Activated naive CD4-positive, alpha-beta T cell treated with anti-CD3 and anti-CD28 coated beads for 36 hours (primary cell): ENCODE data around the gene STRN3. TPM values are rescaled to one million over a fixed set of nuclear protein-coding genes. Genes with fewer than 3 reads are reported as not detected.
"Not testable (repeated sequence)": the region's sequence is repeated elsewhere in the genome, so short reads cannot be mapped to it uniquely, and the experiment has no call there.

Experiments
- CTCF ChIA-PET: fragments of 350-600 bp; sonication (Branson Sonifier 250); formaldehyde crosslinking; loops from one replicate; lab custom pipeline; 2021; ENCODE audit warnings: antibody characterized with exemption; lab: Charles Lee
- DNase-seq: peaks from one replicate; pipeline ENCODE4 v3.0.0-alpha.2; 2020
- H3K27ac Mint-ChIP-seq: one replicate; pipeline ENCODE4 v1.8.0; 2021; ENCODE audit warnings: mild to moderate bottlenecking, mixed read lengths
- H3K27me3 Mint-ChIP-seq: one replicate; pipeline ENCODE4 v1.8.0; 2021; ENCODE audit warnings: low read depth, mixed read lengths
- H3K36me3 Mint-ChIP-seq: one replicate; pipeline ENCODE4 v1.8.0; 2021; ENCODE audit warnings: low read depth, mixed read lengths
- H3K4me1 Mint-ChIP-seq: one replicate; pipeline ENCODE4 v1.8.0; 2021; ENCODE audit warnings: low read depth, mixed read lengths
- H3K4me3 Mint-ChIP-seq: one replicate; pipeline ENCODE4 v1.8.0; 2021; ENCODE audit warnings: mild to moderate bottlenecking, moderate library complexity, mixed read lengths
- H3K9me3 Mint-ChIP-seq: one replicate; pipeline ENCODE4 v1.8.0; 2021; ENCODE audit warnings: mixed read lengths
- intact Hi-C: fragments of 100-400 bp; cut with micrococcal nuclease; formaldehyde crosslinking; loops from one replicate; pipeline ENCODE4 v1.15.1; 2023
- total RNA-seq, 2 experiments: library from RNA; stranded (reverse); gene quantifications; one replicate each; pipeline ENCODE4 v1.2.3, GENCODE V29; 2021

STRN3 gene
- total RNA-seq, 2 experiments from 2014 or later, result 12.6 to 13.8 TPM

- no peaks in the 10 kb centered on the region for H3K27me3 Mint-ChIP-seq
- CTCF ChIA-PET, result interaction anchor here (0.7 kb wide), 2 partner anchors 152 to 425 kb away, joined by 3 to 4 read pairs; no protein-coding TSS in a partner anchor
- no peak overlapping the region for H3K27ac Mint-ChIP-seq
- intact Hi-C loops, result no loop called here
- H3K4me1 Mint-ChIP-seq, result peaks cover 17% of the 10 kb centered on the region
- no peak overlapping the region for H3K4me3 Mint-ChIP-seq
- H3K36me3 Mint-ChIP-seq, result peaks cover 9% of the 10 kb centered on the region
- no peaks in the 10 kb centered on the region for H3K9me3 Mint-ChIP-seq
- no peak for DNase-seq
These were observed 100.9 kb downstream of the STRN3 start for GRCh38 chr14:30925254-30925653.

- Mint-ChIP-seq H3K36me3 (peaks cover 14% of the 10 kb centered on the region), H3K27ac (no peak overlapping the region), H3K4me1 (peaks cover 15% of the 10 kb centered on the region), H3K27me3 (no peaks in the 10 kb centered on the region), H3K4me3 (no peak overlapping the region), H3K9me3 (no peaks in the 10 kb centered on the region)
- intact Hi-C loops, result no loop called here
- CTCF ChIA-PET, result interaction anchor here (0.6 to 1.1 kb wide), 2 partner anchors 17 to 823 kb away, joined by 3 read pairs; no protein-coding TSS in a partner anchor
- DNase-seq, result no peak
These were observed 104.4 kb downstream of the STRN3 start for GRCh38 chr14:30921788-30922187.

- Mint-ChIP-seq H3K4me3 (no peak overlapping the region), H3K4me1 (peaks cover 15% of the 10 kb centered on the region), H3K27me3 (no peaks in the 10 kb centered on the region), H3K36me3 (peaks cover 14% of the 10 kb centered on the region), H3K27ac (no peak overlapping the region), H3K9me3 (no peaks in the 10 kb centered on the region)
- CTCF ChIA-PET, result interaction anchor here (0.6 kb wide), 1 partner anchor 823 kb away, joined by 3 read pairs; no protein-coding TSS in a partner anchor
- DNase-seq, result no peak
- intact Hi-C loops, result no loop called here
These were observed 104.9 kb downstream of the STRN3 start for GRCh38 chr14:30921305-30921704.

GRCh38 chr14:30915596-30915995 is 110.6 kb downstream of the STRN3 start:
- CTCF ChIA-PET, result interaction anchor here (1.1 to 1.3 kb wide), 3 partner anchors 11 to 15 kb away, joined by 3 read pairs; no protein-coding TSS in a partner anchor

GRCh38 chr14:30914812-30915211 is 111.4 kb downstream of the STRN3 start:
- no peaks in the 10 kb centered on the region for H3K27me3 Mint-ChIP-seq
- intact Hi-C loops, result no loop called here
- H3K4me1 Mint-ChIP-seq, result peaks cover 3% of the 10 kb centered on the region
- no peak overlapping the region for H3K27ac Mint-ChIP-seq
- no peaks in the 10 kb centered on the region for H3K9me3 Mint-ChIP-seq
- H3K4me3 Mint-ChIP-seq, result no peak overlapping the region
- peaks cover 8% of the 10 kb centered on the region for H3K36me3 Mint-ChIP-seq
- DNase-seq, result no peak
- CTCF ChIA-PET, result interaction anchor here (0.7 to 1.3 kb wide), 2 partner anchors 9 to 14 kb away, joined by 3 to 4 read pairs; no protein-coding TSS in a partner anchor

More at GRCh38 chr14:30915596-30915995, 110.6 kb downstream of the STRN3 start:
- DNase-seq, result no peak
- H3K9me3 Mint-ChIP-seq, result no peaks in the 10 kb centered on the region
- peaks cover 8% of the 10 kb centered on the region for H3K36me3 Mint-ChIP-seq
- no peak overlapping the region for H3K27ac Mint-ChIP-seq
- intact Hi-C loops, result no loop called here
- no peaks in the 10 kb centered on the region for H3K27me3 Mint-ChIP-seq
- H3K4me3 Mint-ChIP-seq, result no peak overlapping the region
- peaks cover 3% of the 10 kb centered on the region for H3K4me1 Mint-ChIP-seq

- peaks cover 2% of the 10 kb centered on the region for H3K4me1 Mint-ChIP-seq
These were observed 117.4 kb downstream of the STRN3 start for GRCh38 chr14:30908826-30909225.

GRCh38 chr14:30907659-30908057 is 118.5 kb downstream of the STRN3 start:
- Mint-ChIP-seq H3K4me1 (peaks cover 2% of the 10 kb centered on the region), H3K27me3 (no peaks in the 10 kb centered on the region), H3K36me3 (peaks cover 13% of the 10 kb centered on the region), H3K27ac (no peak overlapping the region), H3K4me3 (no peak overlapping the region), H3K9me3 (no peaks in the 10 kb centered on the region)
- CTCF ChIA-PET, result no interaction called here
- DNase-seq, result no peak
- intact Hi-C loops, result loop anchor here (5.0 kb wide), 1 partner anchor 530 kb away; no protein-coding TSS in a partner anchor

More at GRCh38 chr14:30908826-30909225, 117.4 kb downstream of the STRN3 start:
- Mint-ChIP-seq H3K27me3 (no peaks in the 10 kb centered on the region), H3K36me3 (peaks cover 13% of the 10 kb centered on the region), H3K4me3 (no peak overlapping the region), H3K27ac (no peak overlapping the region), H3K9me3 (no peaks in the 10 kb centered on the region)
- CTCF ChIA-PET, result no interaction called here
- no peak for DNase-seq
- intact Hi-C loops, result loop anchor here (5.0 kb wide), 1 partner anchor 532 kb away; no protein-coding TSS in a partner anchor

- H3K9me3 Mint-ChIP-seq, result no peaks in the 10 kb centered on the region
- H3K27me3 Mint-ChIP-seq, result no peaks in the 10 kb centered on the region
- H3K27ac Mint-ChIP-seq, result no peak overlapping the region
- intact Hi-C loops, result loop anchor here (1.0 to 5.0 kb wide), 2 partner anchors 251 to 530 kb away; no protein-coding TSS in a partner anchor
- no peak overlapping the region for H3K4me3 Mint-ChIP-seq
- DNase-seq, result no peak
- peaks cover 2% of the 10 kb centered on the region for H3K4me1 Mint-ChIP-seq
- CTCF ChIA-PET, result interaction anchor here (1.4 kb wide), 1 partner anchor 11 kb away, joined by 5 read pairs; no protein-coding TSS in a partner anchor
- H3K36me3 Mint-ChIP-seq, result peaks cover 16% of the 10 kb centered on the region
These were observed 119.2 kb downstream of the STRN3 start for GRCh38 chr14:30906752-30907658.

GRCh38 chr14:30903285-30904124 is 122.7 kb downstream of the STRN3 start:
- H3K4me1 Mint-ChIP-seq, result peaks cover 5% of the 10 kb centered on the region
- peaks cover 19% of the 10 kb centered on the region for H3K36me3 Mint-ChIP-seq
- H3K4me3 Mint-ChIP-seq, result no peak overlapping the region
- no peak overlapping the region for H3K27ac Mint-ChIP-seq
- no peak for DNase-seq
- CTCF ChIA-PET, result interaction anchor here (0.6 to 1.2 kb wide), 2 partner anchors 17 to 22 kb away, joined by 3 to 5 read pairs; no protein-coding TSS in a partner anchor
- no peaks in the 10 kb centered on the region for H3K27me3 Mint-ChIP-seq
- H3K9me3 Mint-ChIP-seq, result no peaks in the 10 kb centered on the region
- intact Hi-C loops, result loop anchor here (1.0 kb wide), 1 partner anchor 179 kb away; no protein-coding TSS in a partner anchor

- peaks cover 16% of the 10 kb centered on the region for H3K36me3 Mint-ChIP-seq
These were observed 129.1 kb downstream of the STRN3 start for GRCh38 chr14:30897121-30897520.

GRCh38 chr14:30896435-30896834 is 129.7 kb downstream of the STRN3 start:
- Mint-ChIP-seq H3K4me3 (no peak overlapping the region), H3K27ac (no peak overlapping the region), H3K36me3 (peaks cover 13% of the 10 kb centered on the region), H3K4me1 (peaks cover 2% of the 10 kb centered on the region), H3K27me3 (no peaks in the 10 kb centered on the region), H3K9me3 (no peaks in the 10 kb centered on the region)
- CTCF ChIA-PET, result no interaction called here
- no peak for DNase-seq
- intact Hi-C loops, result no loop called here

More at GRCh38 chr14:30897121-30897520, 129.1 kb downstream of the STRN3 start:
- DNase-seq, H3K4me3 Mint-ChIP-seq, intact Hi-C loops, H3K27me3 Mint-ChIP-seq, H3K9me3 Mint-ChIP-seq, CTCF ChIA-PET, H3K4me1 Mint-ChIP-seq, H3K27ac Mint-ChIP-seq: not testable (repeated sequence)
